H7 (cell line): ENCODE data around the gene MAST1. TPM values are rescaled to one million over a fixed set of nuclear protein-coding genes. Genes with fewer than 3 reads are reported as not detected.

Experiments used
- DNase-seq: peaks from one replicate; pipeline ENCODE4 v3.0.0; 2012
- H3K27me3 ChIP-seq: 2 replicates; pipeline ENCODE4 v1.6.0; 2011; ENCODE audit warnings: mild to moderate bottlenecking, low read length; ENCODE audit not compliant: control insufficient read depth, insufficient read depth
- H3K36me3 ChIP-seq: replicated peaks from 2 replicates; pipeline ENCODE4 v1.5.1; 2011; ENCODE audit warnings: low read length; ENCODE audit not compliant: control insufficient read depth, insufficient read depth
- H3K4me3 ChIP-seq: 2 replicates; pipeline ENCODE4 v1.5.1; 2011; ENCODE audit warnings: low read depth, mild to moderate bottlenecking, control low read depth, low read length, moderate library complexity; ENCODE audit not compliant: insufficient read depth
- total RNA-seq: library from RNA; depleted of rRNA; stranded (reverse); fragments of >200 nt; shearing (Covaris generic); gene quantifications from 2 replicates; pipeline ENCODE4 v1.2.3, GENCODE V29; 2014

The MAST1 gene
- total RNA-seq, 1 experiment from 2014 or later = 5.5 TPM

- Histone ChIP-seq H3K4me3 (no peak overlapping the region), H3K36me3 (no peaks in the 10 kb centered on the region), H3K27me3 (no peaks in the 10 kb centered on the region)
- DNase-seq = no peak
These were observed 16.6 kb upstream of the MAST1 start for GRCh38 chr19:12821761-12822160.

- peak overlapping the region; percentile 51 for H3K4me3 ChIP-seq
- peak; percentile 98 for DNase-seq
- peaks cover 12% of the 10 kb centered on the region; the same call in 1 of the 2 replicates for H3K27me3 ChIP-seq
- H3K36me3 ChIP-seq = no peaks in the 10 kb centered on the region
These were observed 12.8 kb upstream of the MAST1 start for GRCh38 chr19:12825254-12826131.

- peaks cover 18% of the 10 kb centered on the region for H3K27me3 ChIP-seq
- H3K36me3 ChIP-seq = no peaks in the 10 kb centered on the region
- peak overlapping the region; percentile 31; the same call in 1 of the 2 replicates for H3K4me3 ChIP-seq
- peak; percentile 91 for DNase-seq
These were observed 9.8 kb upstream of the MAST1 start for GRCh38 chr19:12828494-12828893.

DNA sequence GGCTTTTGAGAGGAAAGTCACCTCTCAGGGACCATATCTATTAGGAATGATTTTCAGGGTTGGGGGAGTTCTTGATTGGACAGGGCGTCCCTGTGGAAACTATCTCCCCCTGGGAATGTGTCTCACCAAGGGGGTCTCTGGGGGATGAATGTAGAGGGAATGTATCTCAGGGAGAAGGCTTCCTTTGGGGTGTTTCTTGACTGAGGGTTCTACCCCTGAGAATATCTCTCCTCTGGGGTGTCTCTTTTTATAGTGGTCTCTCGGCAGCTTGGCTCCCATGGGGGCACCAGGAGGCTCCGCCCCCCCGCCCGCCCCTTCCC, 4.9 kb upstream of the MAST1 start:
- no peak for DNase-seq

GRCh38 chr19:12833738-12834565, 4.4 kb upstream of the MAST1 start:
- Histone ChIP-seq H3K36me3 (no peaks in the 10 kb centered on the region), H3K4me3 (peak overlapping the region; percentile 66), H3K27me3 (peaks cover 39% of the 10 kb centered on the region)
- peak; percentile 95 for DNase-seq

More for the DNA sequence above, 4.9 kb upstream of the MAST1 start:
- peak overlapping the region; percentile 6; the same call in 1 of the 2 replicates for H3K4me3 ChIP-seq
- peaks cover 38% of the 10 kb centered on the region for H3K27me3 ChIP-seq
- H3K36me3 ChIP-seq = no peaks in the 10 kb centered on the region

DNA sequence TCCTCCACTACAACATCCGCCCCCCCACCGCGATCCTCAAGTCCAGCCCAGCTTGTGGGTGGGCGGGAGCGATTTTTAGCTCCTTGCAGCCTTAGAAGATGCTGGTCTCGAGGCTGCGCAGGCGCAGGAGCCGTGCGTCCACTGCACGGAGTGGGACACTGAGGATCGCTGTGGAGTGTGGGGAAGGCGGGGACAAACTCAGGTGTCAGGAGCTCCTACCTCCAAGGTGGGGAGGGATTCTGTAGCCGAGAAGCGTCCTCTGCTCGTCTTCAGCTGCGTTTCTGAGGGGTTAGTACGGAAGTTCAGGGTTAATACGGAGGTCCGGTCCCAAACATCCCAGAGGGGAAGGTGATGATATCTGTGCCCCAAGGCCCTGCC, 3.8 kb upstream of the MAST1 start, which contains the start of gene RTBDN:
TSS of gene RTBDN (minus strand) at position 14 of the 378 bp plus-strand sequence. CDS start 4,600 bp downstream, outside the sequence.
- DNase-seq = peak; percentile 68
- Histone ChIP-seq H3K27me3 (peaks cover 44% of the 10 kb centered on the region), H3K36me3 (no peaks in the 10 kb centered on the region), H3K4me3 (peak within 1 kb of the TSS; percentile 66)

DNA sequence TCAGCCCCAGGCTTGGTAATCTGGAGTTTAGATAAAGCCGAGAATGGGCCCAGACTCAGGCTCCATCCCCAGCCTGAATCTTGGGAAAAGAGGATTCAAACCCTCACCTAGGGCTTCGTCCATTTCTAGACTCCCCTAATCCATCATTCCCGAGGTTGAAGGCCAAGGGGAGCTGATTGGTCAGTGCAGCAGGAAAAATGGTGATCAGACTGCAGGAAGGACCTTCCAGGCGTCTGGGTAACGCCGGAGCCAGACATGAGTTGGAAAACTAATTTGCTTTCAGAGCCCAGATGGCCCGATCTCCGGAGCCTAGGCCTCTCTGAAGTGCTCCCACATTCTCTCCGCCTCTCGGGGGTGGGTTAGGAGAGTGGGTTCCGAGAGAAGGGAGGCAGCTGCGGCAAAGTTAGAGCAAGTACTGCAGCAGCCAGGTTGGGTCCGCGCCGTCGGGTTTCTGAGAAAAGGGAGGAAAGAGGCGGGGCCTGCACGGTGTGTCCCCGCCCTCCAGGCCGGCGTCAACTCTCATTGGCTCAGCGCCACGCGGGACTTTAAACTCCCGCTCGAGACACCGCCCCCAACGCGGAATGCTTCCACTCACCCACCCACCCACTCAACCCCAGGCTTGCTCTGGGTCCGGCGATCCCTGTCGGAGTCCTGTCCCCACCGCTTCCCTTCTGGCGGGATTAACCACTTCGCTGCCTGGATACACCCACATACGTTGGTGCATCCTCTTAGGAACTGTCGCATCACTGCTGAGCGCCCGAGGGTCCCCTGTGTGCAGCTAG, 3.1 kb upstream of the MAST1 start:
- peak; percentile 86 for DNase-seq
- Histone ChIP-seq H3K36me3 (no peaks in the 10 kb centered on the region), H3K27me3 (peaks cover 43% of the 10 kb centered on the region), H3K4me3 (peak overlapping the region; percentile 66)

DNA sequence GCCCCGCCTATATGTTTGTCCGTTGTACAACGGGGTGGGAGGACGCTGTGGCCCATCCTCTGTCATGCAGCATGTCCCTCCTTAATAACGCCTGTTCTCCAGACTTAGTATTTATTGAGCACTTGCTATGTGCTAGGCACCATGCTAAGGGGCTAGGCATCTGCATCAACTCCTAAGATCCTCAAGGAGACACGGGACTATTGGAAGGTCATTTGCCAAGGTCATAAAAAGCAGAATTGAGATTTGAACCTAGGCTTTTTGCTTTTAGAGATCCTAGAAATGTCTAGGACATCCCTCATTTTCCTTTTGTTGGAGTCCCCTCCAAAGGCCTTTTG, 1.8 kb upstream of the MAST1 start:
- Histone ChIP-seq H3K36me3 (no peaks in the 10 kb centered on the region), H3K4me3 (peak overlapping the region; percentile 42; the same call in 1 of the 2 replicates), H3K27me3 (peaks cover 41% of the 10 kb centered on the region)
- DNase-seq = no peak

GRCh38 chr19:12837225-12837624, 1.1 kb upstream of the MAST1 start:
- Histone ChIP-seq H3K4me3 (no peak overlapping the region), H3K27me3 (peaks cover 41% of the 10 kb centered on the region), H3K36me3 (no peaks in the 10 kb centered on the region)
- DNase-seq = no peak

DNA sequence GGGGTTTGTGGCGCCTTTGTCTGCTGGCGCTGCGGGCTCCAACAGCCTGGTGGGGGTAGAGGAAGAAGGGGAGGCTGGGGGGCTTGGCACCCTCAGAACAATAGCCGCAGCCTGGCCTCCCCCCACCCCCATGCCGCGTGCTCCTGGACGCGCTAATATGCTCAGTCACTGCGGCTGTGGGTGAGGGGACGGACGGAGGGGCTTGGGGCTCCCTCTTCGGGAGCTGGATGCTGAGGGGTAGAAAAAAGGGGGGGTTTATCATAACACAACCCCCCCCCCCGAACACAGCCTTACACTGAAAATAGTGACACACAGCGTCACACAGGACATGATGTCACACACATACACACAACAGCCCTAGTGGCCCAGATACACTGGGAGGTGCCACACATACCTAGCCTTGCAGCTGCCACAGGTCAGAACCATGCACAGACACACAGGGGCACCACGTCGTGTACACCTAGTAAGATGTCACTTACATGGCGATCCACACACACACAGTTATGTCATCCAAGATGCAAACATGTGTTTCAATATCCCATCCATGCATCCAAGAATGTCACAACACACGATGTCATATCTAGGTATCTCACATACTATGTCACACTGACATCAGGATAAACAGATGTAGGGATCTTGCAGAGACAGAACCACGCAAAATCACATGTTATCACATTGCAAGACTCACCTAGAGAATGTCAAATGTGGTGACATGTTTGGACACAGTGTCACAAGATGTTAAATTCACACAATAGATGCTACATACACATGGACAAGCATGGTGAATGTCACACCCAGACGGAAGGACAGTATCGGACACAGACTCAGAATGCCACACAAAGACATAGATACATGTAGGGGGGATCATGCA, 806 bp downstream of the MAST1 start:
- DNase-seq = no peak
- Histone ChIP-seq H3K4me3 (peak overlapping the region; percentile 65), H3K36me3 (no peaks in the 10 kb centered on the region), H3K27me3 (peaks cover 32% of the 10 kb centered on the region)

- Histone ChIP-seq H3K36me3 (no peaks in the 10 kb centered on the region), H3K4me3 (peak overlapping the region; percentile 49), H3K27me3 (peaks cover 19% of the 10 kb centered on the region)
- peak; percentile 96 for DNase-seq
These were observed 2.1 kb downstream of the MAST1 start for GRCh38 chr19:12840091-12841079.

DNA sequence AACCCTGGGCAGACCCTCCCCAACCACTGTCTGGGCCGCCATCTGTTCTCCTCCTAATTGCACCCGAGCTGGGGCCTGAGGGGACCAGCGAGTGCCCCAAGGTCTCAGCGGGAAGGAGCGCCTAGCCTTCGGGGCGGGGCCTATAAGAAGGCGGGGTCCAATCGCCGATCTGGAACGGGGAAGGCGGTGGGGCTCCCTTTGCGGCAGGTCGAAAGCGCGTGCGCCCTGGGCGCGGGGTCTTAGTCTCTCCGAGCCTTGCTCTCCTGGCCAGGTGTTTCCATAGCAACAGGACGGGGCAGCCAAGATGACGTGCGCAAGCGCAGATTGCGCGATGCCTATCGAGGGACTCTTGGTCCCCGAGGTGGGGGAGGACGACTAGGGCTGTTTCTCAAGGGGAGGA, 2.8 kb downstream of the MAST1 start:
- peak; percentile 97 for DNase-seq
- no peaks in the 10 kb centered on the region for H3K36me3 ChIP-seq
- H3K27me3 ChIP-seq = peaks cover 15% of the 10 kb centered on the region; the same call in 1 of the 2 replicates
- peak overlapping the region; percentile 49 for H3K4me3 ChIP-seq

- Histone ChIP-seq H3K4me3 (no peak overlapping the region), H3K27me3 (peaks cover 22% of the 10 kb centered on the region; the same call in 1 of the 2 replicates)
- no peak for DNase-seq
These were observed 4.2 kb downstream of the MAST1 start for GRCh38 chr19:12842511-12842910.

More at GRCh38 chr19:12842511-12842910, 4.2 kb downstream of the MAST1 start:
- no peaks in the 10 kb centered on the region for H3K36me3 ChIP-seq
